GM12873 (cell line): ENCODE results near the gene LMOD1.

Source experiments
- TF ChIP-seq, protein P1 (sequence below): IDR thresholded peaks from 2 replicates; pipeline ENCODE4 v1.5.1; 2012; ENCODE audit warnings: low read depth, mild to moderate bottlenecking, moderate library complexity, low read length, control low read depth; ENCODE audit not compliant: insufficient read depth; ENCODE audit errors: missing control alignments

Gene LMOD1

DNA sequence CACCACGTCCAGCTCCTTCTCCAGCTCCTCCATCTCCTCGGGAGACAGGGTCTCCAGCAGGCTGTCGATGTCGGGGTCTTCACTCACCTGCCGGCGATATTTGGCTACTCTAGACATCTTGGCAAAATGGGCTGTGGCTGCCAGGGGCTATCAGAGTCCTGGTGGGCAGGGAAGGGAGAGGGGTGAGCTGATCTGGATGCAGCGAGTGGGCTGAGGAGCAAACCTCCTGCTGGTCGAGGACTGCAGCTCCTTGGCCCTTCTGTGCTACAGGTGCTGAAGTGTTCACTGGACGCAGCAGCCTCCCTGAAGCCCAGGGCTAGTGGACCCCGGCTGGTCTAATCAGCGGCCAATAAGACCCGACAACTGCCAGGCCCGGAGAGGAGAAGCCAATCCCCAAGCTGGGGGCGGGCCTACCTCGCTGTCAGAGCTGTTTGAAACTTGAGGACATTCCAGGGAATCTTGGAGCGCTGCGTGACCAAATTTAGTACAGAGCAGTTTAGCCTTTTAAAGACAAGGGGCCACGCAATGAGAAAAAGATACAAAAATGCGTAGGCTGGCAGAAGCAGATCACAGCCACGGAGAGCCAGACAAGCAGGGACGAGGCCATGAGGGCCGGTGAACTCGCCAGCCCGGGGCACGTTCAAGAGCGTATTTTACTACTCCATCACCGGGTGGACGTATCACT lies at the start of gene LMOD1:
LMOD1 (minus strand) TSS at position 325 of the 685 bp plus-strand sequence; CDS start at position 117, 208 bp downstream.
- TF ChIP-seq, protein P1, sequence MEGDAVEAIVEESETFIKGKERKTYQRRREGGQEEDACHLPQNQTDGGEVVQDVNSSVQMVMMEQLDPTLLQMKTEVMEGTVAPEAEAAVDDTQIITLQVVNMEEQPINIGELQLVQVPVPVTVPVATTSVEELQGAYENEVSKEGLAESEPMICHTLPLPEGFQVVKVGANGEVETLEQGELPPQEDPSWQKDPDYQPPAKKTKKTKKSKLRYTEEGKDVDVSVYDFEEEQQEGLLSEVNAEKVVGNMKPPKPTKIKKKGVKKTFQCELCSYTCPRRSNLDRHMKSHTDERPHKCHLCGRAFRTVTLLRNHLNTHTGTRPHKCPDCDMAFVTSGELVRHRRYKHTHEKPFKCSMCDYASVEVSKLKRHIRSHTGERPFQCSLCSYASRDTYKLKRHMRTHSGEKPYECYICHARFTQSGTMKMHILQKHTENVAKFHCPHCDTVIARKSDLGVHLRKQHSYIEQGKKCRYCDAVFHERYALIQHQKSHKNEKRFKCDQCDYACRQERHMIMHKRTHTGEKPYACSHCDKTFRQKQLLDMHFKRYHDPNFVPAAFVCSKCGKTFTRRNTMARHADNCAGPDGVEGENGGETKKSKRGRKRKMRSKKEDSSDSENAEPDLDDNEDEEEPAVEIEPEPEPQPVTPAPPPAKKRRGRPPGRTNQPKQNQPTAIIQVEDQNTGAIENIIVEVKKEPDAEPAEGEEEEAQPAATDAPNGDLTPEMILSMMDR: no peak

DNA sequence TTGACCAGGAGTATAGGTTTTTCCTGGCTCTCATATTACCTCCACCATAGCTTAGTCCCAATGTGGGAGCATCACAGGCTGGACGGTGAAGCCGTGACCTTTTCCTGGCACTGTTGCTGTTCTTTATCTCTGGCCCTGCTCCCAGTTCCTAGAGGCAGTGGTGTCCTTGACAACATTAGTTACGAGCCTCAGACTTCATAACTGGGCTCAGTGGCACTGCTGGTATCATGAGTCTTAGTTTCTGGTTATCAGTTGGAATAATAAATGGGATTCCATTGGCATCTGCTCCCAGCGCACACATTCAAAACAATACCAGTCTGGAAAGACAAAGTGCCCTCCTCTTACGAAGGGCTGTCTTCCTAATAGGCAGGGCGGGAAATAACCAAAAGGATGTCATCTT lies 44.1 kb upstream of the LMOD1 start:
- TF ChIP-seq, protein P1: no peak

DNA sequence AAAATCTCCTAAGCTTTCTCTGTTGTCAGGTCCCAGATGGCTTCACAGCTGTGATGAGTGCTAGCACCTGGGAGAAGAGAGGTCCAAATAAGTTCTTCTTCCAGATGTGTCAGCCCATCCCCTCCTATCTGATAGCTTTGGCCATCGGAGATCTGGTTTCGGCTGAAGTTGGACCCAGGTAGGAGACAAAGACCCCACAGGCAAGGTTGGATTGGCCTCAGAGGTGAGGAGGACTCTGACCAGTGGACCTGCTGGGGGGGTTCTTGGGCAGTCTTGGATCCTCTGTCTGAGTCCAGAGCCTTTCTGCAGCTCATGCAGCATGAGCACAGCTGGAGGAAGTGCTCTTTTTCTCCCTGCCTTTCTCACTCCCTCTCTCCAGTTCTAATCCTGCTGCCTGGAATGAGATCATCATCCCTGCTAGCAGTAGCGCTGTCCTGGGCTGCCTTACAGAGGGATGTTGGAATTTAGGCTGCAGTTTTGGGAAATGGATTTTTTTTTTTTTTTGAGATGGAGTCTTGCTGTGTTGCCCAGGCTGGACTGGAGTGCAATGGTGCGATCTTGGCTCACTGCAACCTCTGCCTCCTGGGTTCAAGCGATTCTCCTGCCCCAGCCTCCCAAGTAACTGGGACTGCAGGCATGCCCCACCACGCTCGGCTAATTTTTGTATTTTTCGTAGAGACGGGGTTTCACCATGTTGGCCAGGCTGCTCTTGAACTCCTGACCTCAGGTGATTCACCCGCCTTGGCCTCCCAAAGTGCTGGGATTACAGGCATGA lies 43.2 kb upstream of the LMOD1 start:
- TF ChIP-seq, protein P1: no peak

DNA sequence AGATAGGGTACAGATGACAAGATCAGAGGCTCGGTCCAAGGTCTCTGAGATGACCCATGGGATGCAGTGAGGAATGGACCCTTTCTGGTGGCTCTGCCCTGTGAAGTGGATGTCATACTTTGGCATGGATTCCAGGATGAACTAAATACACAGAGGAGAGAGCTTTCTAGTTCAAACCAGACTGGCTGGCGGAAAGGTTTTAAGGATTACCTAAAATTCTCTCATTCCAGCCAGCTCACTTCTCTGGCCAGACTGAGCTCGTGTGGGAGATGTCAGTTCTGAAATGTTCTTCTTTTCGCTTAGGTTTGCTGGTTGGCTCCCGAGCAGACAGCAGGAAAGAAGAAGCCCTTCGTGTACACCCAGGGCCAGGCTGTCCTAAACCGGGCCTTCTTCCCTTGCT lies 42.3 kb upstream of the LMOD1 start:
- TF ChIP-seq, protein P1: no peak

DNA sequence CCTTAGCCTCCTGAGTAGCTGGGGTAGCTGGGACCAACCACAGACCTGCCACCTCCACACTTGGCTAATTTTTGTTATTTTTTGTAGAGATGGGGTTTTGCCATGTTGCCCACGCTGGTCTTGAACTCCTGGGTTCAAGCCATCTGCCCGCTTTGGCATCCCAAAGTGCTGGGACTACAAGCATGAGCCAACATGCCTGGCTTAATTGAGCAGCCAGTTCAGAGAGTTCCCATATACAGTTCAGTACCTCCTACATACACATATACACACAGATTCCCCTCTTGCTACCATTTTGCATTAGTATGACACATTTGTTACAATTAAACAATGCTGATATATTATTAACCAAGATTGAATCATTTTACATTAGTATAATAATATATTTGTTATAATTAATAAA lies 39.0 kb upstream of the LMOD1 start:
- TF ChIP-seq, protein P1: no peak

DNA sequence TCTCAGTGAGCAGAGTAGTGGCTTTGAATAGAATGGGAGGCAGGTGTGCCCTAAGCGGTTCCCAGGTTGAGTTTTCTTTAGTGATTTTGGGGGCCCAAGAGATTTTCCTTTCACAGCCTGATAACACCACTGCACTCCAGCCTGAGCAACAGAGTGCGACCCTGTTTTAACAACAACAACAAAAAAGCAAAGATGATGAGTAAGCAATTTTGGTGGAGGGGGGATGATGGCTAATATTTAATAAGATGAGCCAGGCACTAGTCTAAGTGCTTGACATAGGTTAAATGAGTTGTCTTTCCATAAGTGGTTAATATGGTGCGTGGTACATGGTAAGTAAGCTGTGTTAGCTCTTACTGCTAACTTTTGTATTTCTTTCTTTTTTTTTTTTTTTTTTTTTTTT lies 38.1 kb upstream of the LMOD1 start:
- TF ChIP-seq, protein P1: no peak

DNA sequence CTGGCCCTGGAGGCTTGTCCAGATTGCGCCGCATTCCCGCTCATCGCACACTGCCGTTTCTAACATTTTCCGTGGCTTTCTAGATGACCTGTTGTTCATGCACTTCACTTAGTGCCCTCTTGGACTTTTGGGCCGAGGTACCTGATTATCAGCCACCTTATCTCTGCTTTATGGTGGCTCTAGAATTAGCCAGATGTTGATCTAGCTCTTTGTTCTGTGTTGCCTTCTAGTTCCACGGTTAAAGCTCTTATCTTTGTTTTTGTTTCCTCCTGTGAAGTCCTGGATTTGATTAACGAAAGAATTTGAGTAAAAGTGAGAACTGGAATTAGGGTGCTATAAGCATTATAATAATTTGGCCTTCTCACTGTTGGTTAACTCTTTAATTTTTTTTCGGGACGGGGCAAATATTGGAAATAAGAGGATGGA lies 37.0 kb upstream of the LMOD1 start:
- TF ChIP-seq, protein P1: peak; percentile 15
